NCI-H1436 treated with DMSO at 0.1 percent for 48 hours (cell line): ENCODE data around the gene DMTF1.
"Not testable (repeated sequence)": the region's sequence is repeated elsewhere in the genome, so short reads cannot be mapped to it uniquely, and the experiment has no call there.

Source experiments
- DNase-seq: peaks from one replicate; lab custom pipeline; 2025; lab: John Stamatoyannopoulos, UW

Gene DMTF1

DNA sequence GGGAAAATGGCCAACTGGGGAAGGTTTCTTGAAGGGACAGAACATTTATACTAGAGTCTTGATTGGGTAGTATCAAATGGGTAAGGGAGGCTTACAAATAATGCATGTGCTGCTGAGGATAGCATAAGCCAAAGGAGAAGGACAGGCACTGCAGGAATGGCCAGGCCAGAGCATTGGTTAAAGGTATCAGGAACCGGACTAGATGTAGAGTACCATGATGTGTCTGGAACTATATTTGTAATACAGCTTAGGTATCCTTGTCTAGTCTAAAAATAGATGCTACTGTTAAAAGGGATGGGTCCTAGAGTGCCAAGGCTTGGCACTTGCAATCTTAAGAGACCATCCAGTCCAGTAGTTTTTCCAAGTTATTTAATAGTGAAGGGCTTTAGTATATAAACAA lies 47.0 kb downstream of the DMTF1 start:
- no peak for DNase-seq

- DNase-seq: no peak
Observed at GRCh38 chr7:87199700-87200450, 47.6 kb downstream of the DMTF1 start.

DNA sequence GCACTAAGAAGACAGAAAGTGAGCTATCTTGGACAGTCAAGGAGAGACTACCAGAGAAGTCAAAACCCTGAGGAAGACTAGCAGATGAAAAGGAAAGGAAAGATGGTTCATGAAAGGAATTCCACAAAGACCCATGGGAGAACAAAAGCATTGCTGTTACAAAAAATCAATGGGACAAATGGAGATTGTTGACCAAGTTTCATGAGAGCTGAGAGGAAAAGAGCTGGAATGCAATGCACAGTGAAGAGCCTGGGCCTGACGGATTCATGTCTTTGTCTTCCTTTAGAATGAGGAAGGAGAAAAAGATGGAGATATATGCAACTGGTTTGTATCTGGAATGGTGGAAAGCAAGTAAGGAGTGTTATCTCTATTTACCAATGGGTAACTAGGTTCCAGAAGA lies 50.0 kb downstream of the DMTF1 start:
- DNase-seq: no peak

DNA sequence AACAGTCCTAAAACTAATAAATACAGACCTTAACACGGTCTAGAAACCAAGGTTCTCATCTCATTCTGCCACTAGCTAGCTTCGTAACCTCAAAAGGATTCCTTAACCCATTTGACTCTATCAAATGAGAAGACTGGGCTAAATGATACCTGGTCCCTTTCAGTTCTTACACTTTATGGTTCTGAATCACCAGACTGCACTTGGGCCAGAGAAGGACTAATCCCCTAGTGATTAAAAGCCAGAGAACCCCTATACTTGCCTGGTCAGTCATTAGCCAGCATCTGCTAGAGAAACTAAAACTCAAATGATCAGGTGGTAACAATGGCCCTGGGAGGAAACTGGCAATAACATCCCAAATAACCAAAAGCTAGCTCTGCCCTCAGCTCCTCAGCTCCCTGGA lies 50.5 kb downstream of the DMTF1 start:
- no peak for DNase-seq

- not testable (repeated sequence) for DNase-seq
Observed at GRCh38 chr7:87203929-87204328, 51.7 kb downstream of the DMTF1 start.

GRCh38 chr7:87204933-87205332 lies 52.7 kb downstream of the DMTF1 start:
- no peak for DNase-seq

- DNase-seq: not testable (repeated sequence)
Observed at GRCh38 chr7:87205701-87206100, 53.4 kb downstream of the DMTF1 start.

DNA sequence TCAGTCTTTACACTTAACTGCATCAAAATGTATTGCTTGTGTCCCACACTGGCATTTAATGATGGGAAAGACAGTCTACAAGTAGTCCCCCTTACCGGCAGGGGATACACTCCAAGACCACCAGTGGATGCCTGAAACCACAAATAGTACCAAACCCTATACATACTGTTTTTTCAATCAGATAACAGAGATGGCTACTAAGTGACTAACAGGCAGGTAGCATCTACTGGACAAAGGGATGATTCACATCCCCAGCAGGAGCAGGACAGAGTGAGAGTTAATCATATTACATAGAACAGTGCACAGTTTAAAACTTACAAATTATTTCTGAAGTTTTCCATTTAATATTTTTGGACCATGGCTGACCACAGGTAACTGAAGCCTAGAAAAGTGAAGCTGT lies 54.1 kb downstream of the DMTF1 start:
- no peak for DNase-seq

- no peak for DNase-seq
Observed at GRCh38 chr7:87209295-87209924, 57.2 kb downstream of the DMTF1 start.

DNA sequence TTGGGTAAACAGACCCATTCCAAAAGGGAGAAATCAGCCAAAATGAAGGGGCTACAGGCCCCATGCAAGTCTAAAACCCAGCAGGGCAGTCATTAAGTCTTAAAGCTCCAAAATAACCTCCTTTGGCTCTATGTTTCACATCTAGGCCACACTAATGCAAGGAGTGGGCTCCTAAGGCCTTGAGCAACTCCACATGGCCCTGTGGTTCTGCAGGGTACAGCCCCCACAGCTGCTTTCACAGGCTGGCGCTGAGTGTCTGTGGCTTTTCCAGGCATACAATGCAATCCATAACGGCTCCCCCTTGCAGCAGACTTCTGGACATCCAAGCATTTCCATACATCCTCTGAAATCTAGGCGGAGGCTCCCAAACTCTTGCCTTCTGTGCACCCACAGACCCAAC lies 58.3 kb downstream of the DMTF1 start:
- no peak for DNase-seq

- DNase-seq: no peak
Observed at GRCh38 chr7:87212498-87212897, 60.2 kb downstream of the DMTF1 start.

GRCh38 chr7:87213252-87213651 lies 61.0 kb downstream of the DMTF1 start:
- no peak for DNase-seq

- no peak for DNase-seq
Observed at GRCh38 chr7:87213811-87214210, 61.6 kb downstream of the DMTF1 start.

DNA sequence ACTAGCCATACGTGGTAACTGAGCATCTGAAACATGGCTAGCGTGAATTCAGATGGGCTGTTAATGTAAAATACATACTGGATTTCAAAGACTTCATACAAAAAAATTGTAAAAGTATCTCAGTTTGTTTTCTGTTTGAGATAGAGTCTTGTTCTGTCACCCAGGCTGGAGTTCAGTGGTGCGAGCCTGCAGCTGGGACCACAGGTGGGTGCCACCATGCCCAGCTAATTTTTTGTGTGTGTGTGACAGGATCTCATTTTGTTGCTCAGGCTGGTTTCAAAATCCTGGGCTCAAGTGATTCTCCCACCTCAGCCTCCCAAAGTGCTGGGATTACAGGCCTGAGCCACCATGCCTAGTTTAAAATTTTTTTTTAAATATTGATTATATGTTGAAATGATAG lies 62.8 kb downstream of the DMTF1 start:
- DNase-seq: no peak

DNA sequence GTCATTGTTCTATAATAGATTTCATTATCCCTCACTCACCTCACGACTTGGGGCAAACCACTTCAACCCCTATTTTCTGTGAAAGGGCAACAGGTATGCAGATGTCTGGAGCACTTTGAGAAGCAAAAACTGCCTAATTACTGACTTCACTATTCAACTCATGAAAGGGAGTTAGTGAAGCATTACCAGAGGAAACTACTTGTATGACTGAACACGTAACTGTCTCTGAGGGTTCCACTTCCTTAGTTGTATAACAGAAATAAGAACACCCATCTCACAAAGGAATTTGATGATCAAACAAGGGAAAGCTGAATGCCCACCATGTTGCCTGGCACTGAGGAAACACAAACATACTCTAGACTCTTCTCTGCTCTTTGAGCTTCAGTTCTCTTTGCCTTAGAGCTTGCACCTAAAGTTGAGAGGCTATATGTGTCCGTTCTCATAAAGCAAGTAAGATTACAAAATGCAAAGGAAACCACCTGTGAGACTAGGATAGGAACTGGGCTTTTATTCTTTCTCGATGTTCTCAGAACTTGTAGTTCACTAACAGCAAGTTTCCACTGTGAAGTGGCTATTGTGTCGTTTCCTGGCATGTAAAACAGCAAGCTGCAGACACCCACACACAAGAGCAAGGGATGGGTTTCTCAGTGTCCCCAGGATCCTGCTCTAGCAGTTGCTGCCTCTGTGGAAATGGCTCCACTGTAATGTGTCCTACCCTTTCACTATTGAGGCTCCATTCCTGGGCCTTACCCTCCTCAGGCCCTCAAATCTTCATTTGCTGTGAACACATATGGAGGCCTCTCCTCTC lies 64.7 kb downstream of the DMTF1 start:
- DNase-seq: no peak

DNA sequence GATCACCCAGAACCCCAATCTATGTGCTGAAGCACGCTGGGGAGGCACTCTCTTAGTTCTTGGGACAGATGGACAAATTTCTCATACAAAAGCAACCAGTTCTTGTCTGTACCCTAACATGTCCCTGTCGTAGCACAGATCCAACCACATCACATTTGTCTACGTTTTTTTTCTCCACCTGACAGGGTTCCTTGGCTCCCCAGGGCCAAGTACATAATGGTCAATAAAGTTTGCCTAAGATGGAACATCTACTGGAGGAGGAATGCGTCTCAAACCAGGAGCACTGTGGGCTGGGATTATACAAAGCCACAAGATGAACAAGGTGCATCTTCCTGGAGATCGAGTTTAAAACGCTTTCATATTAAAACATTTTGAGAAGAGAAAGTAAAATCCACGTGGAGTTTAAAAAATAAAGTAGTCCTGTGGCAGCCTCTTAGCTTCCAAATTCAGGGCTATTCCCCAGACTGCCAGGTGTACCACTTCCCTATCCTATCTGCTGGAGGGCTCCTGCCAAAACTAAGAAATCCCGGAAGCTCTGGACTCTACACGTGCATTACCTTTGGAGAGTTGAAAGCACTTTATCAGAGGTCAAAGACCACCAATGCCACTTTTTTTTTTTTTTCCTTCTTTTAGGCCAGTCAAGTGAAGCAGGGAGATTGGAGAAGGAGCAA lies 65.9 kb downstream of the DMTF1 start:
- no peak for DNase-seq

GRCh38 chr7:87218796-87219544 lies 66.7 kb downstream of the DMTF1 start:
- no peak for DNase-seq

DNA sequence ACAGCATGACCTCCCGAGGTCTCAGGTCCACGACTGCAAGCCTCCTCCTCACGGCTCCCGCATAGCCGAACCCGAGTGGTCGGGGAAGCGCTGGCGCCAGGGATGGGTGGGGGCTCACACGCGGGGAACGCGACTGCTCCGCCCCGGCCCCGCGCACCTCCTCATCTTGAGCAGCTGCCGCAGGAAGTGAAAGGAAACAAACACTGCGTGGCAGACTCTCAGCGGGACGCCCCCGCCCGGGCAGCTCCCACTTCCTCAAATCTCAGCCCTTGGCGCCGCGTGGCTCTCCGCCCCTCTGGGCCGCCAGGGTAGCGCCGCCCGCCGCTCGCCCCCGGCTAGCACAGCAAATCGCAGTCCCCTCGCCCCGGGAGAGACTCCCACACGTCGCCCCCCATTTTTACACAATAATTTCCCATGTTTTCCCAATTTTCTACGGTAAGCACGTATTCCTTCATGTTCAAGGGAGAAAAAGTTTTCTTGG lies 67.3 kb downstream of the DMTF1 start, which contains the start of gene TMEM243:
Gene TMEM243 (minus strand): TSS at position 188 of the 481 bp plus-strand sequence. CDS start 229 bp downstream, outside the sequence.
- no peak for DNase-seq

DNA sequence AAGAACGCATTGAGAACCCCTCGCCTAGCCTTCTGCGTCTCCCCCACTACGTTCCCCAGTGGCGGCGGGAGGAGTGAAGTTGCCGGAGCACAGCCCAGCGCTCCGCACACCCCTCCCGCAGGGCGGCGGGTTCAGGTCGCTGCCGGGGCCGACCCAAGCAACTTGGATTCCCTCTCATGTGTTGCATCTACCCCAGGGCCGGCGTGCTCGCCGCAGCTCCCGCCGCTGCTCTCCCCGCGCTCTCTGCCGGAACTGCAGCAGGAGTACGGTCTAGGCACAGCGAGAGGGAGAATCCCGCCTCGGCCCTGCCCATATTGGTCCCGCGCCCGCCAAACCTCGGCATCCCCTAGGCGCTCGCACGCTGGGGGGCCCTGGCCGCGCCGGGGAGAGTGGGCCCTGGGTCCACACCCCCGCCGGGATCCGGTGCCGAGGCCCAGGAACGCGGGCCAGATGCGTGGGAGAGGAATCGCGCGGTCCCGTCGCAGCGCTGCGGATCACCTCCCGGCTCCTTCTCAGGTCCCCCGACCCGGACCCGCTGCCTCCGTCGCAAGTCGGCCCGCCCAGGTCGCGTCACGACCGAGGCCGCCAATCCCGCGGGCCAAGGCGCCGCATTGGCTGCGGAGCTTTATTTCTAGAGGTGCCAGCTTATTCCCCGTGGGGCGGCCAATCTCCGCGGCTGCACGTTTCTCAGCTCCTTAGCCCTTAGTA lies 67.9 kb downstream of the DMTF1 start:
- DNase-seq: peak; percentile 51

- DNase-seq: no peak
Observed at GRCh38 chr7:87220734-87221215, 68.5 kb downstream of the DMTF1 start.

GRCh38 chr7:87223666-87224065 lies 71.4 kb downstream of the DMTF1 start:
- DNase-seq: no peak
